ENCODE data around the gene YPEL3.

The YPEL3 gene

GRCh38 chr16:30070490-30070889 is 25.5 kb downstream of the YPEL3 start:
- H3K4me1 ChIP-seq (ENCODE audit: control insufficient read depth, insufficient read depth, low read length, poor library complexity, severe bottlenecking): peaks cover 23% of the 10 kb centered on the region
- no peaks in the 10 kb centered on the region for H3K27me3 ChIP-seq (replicated peaks; ENCODE audit: control insufficient read depth, insufficient read depth, low read length, poor library complexity, severe bottlenecking)
- DNase-seq: no peak
- H3K9me3 ChIP-seq (ENCODE audit: control insufficient read depth, low read length): no peaks in the 10 kb centered on the region
- no peak overlapping the region for H3K4me3 ChIP-seq (ENCODE audit: insufficient read depth, low read depth, low read length, poor library complexity, severe bottlenecking)
- no peak overlapping the region for H3K27ac ChIP-seq (ENCODE audit: insufficient read depth, low read length, poor library complexity, severe bottlenecking)
- H3K36me3 ChIP-seq (ENCODE audit: control insufficient read depth, insufficient read depth, low read length): peaks cover 46% of the 10 kb centered on the region

GRCh38 chr16:30069611-30070462 is 26.2 kb downstream of the YPEL3 start:
- H3K9me3 ChIP-seq (ENCODE audit: control insufficient read depth, low read length): no peaks in the 10 kb centered on the region
- no peak for DNase-seq
- H3K27ac ChIP-seq (ENCODE audit: insufficient read depth, low read length, poor library complexity, severe bottlenecking): no peak overlapping the region
- H3K4me3 ChIP-seq (ENCODE audit: insufficient read depth, low read depth, low read length, poor library complexity, severe bottlenecking): no peak overlapping the region
- H3K4me1 ChIP-seq (ENCODE audit: control insufficient read depth, insufficient read depth, low read length, poor library complexity, severe bottlenecking): peaks cover 23% of the 10 kb centered on the region
- peaks cover 46% of the 10 kb centered on the region for H3K36me3 ChIP-seq (ENCODE audit: control insufficient read depth, insufficient read depth, low read length)
- no peaks in the 10 kb centered on the region for H3K27me3 ChIP-seq (replicated peaks; ENCODE audit: control insufficient read depth, insufficient read depth, low read length, poor library complexity, severe bottlenecking)

DNA sequence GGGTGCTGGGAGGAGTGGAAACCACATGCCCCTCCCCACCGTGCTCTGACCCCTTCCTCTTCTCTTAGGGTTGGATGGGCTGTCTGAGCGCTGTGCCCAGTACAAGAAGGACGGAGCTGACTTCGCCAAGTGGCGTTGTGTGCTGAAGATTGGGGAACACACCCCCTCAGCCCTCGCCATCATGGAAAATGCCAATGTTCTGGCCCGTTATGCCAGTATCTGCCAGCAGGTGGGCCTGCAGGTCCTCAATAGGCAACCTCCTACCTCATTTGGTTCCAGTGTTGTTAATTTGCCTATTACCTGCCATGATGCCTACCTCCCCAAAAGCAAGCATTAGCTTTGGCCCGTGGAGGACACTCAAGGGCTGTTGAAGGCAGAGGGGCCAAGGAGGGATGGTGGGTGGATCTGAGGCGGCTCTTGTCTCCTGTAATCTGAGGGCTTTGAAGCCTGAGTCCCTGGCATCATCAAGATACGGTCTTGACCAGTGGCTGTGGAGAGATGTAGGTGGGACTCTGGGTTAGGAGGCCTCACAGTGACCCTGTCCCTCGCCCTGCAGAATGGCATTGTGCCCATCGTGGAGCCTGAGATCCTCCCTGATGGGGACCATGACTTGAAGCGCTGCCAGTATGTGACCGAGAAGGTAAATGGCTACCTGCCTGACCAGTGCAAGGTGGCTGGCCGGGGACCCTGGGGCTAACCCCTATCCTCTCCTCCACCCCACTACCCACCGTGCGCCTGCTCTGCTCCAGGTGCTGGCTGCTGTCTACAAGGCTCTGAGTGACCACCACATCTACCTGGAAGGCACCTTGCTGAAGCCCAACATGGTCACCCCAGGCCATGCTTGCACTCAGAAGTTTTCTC is 27.0 kb downstream of the YPEL3 start:
- Histone ChIP-seq H3K27ac (ENCODE audit: insufficient read depth, low read length, poor library complexity, severe bottlenecking) (peak overlapping the region; percentile 18), H3K9me3 (ENCODE audit: control insufficient read depth, low read length) (no peaks in the 10 kb centered on the region), H3K4me3 (ENCODE audit: insufficient read depth, low read depth, low read length, poor library complexity, severe bottlenecking) (no peak overlapping the region), H3K27me3 (replicated peaks; ENCODE audit: control insufficient read depth, insufficient read depth, low read length, poor library complexity, severe bottlenecking) (no peaks in the 10 kb centered on the region), H3K4me1 (ENCODE audit: control insufficient read depth, insufficient read depth, low read length, poor library complexity, severe bottlenecking) (peaks cover 26% of the 10 kb centered on the region), H3K36me3 (ENCODE audit: control insufficient read depth, insufficient read depth, low read length) (peaks cover 46% of the 10 kb centered on the region)
- DNase-seq: peak in 2 of 3 donors; percentile 37 to 45

- DNase-seq: no peak
- Histone ChIP-seq H3K27ac (ENCODE audit: insufficient read depth, low read length, poor library complexity, severe bottlenecking) (no peak overlapping the region), H3K9me3 (ENCODE audit: control insufficient read depth, low read length) (no peaks in the 10 kb centered on the region), H3K4me1 (ENCODE audit: control insufficient read depth, insufficient read depth, low read length, poor library complexity, severe bottlenecking) (peaks cover 32% of the 10 kb centered on the region), H3K4me3 (ENCODE audit: insufficient read depth, low read depth, low read length, poor library complexity, severe bottlenecking) (no peak overlapping the region), H3K36me3 (ENCODE audit: control insufficient read depth, insufficient read depth, low read length) (peaks cover 46% of the 10 kb centered on the region), H3K27me3 (replicated peaks; ENCODE audit: control insufficient read depth, insufficient read depth, low read length, poor library complexity, severe bottlenecking) (no peaks in the 10 kb centered on the region)
Observed at GRCh38 chr16:30068333-30068732, 27.7 kb downstream of the YPEL3 start.

DNA sequence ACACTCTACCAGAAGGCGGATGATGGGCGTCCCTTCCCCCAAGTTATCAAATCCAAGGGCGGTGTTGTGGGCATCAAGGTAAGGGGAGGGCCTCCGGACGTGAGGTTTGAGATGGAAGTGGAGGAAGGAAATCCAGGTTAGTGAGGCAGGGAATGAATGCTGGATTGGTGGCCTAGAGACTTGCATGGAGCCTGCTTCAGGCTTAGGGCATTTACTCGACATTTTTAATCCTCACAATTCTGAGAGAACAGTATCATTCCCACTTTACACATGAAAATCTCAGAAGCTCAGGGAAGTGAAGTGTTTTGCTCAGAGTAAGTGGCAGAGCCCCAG is 28.5 kb downstream of the YPEL3 start:
- peak overlapping the region; percentile 29 for H3K27ac ChIP-seq (ENCODE audit: insufficient read depth, low read length, poor library complexity, severe bottlenecking)
- peaks cover 33% of the 10 kb centered on the region for H3K4me1 ChIP-seq (ENCODE audit: control insufficient read depth, insufficient read depth, low read length, poor library complexity, severe bottlenecking)

DNA sequence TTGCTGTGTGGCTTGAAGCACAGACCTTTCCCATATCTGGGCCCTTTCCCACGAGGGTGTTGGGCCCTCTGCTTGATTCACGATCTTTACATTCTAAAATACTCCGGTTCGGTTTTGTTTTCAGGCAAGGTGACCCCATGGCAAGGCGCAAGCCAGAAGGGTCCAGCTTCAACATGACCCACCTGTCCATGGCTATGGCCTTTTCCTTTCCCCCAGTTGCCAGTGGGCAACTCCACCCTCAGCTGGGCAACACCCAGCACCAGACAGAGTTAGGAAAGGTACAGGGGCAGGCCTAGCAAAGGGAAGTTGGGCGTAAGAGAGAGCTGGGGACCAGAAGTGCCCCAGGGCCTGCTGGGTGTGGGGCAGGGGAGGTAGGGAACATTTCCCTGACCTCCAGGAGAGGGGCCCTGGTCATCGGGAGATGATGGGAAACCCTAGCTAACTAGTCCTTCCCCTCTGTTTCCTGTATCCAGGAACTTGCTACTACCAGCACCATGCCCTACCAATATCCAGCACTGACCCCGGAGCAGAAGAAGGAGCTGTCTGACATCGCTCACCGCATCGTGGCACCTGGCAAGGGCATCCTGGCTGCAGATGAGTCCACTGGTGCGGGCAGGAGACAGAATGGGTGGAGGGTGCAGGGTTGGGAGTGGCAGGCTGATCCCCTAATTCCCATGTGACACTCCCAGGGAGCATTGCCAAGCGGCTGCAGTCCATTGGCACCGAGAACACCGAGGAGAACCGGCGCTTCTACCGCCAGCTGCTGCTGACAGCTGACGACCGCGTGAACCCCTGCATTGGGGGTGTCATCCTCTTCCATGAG is 29.0 kb downstream of the YPEL3 start:
- H3K27me3 ChIP-seq (replicated peaks; ENCODE audit: control insufficient read depth, insufficient read depth, low read length, poor library complexity, severe bottlenecking): no peaks in the 10 kb centered on the region
- no peaks in the 10 kb centered on the region for H3K9me3 ChIP-seq (ENCODE audit: control insufficient read depth, low read length)
- H3K4me3 ChIP-seq (ENCODE audit: insufficient read depth, low read depth, low read length, poor library complexity, severe bottlenecking): peak overlapping the region; percentile 98
- peaks cover 46% of the 10 kb centered on the region for H3K36me3 ChIP-seq (ENCODE audit: control insufficient read depth, insufficient read depth, low read length)
- no peak for DNase-seq
- H3K4me1 ChIP-seq (ENCODE audit: control insufficient read depth, insufficient read depth, low read length, poor library complexity, severe bottlenecking): peaks cover 33% of the 10 kb centered on the region
- peak overlapping the region; percentile 83 for H3K27ac ChIP-seq (ENCODE audit: insufficient read depth, low read length, poor library complexity, severe bottlenecking)

More for the DNA sequence above, 28.5 kb downstream of the YPEL3 start:
- Histone ChIP-seq H3K36me3 (ENCODE audit: control insufficient read depth, insufficient read depth, low read length) (peaks cover 46% of the 10 kb centered on the region), H3K27me3 (replicated peaks; ENCODE audit: control insufficient read depth, insufficient read depth, low read length, poor library complexity, severe bottlenecking) (no peaks in the 10 kb centered on the region), H3K4me3 (ENCODE audit: insufficient read depth, low read depth, low read length, poor library complexity, severe bottlenecking) (peak overlapping the region; percentile 98), H3K9me3 (ENCODE audit: control insufficient read depth, low read length) (no peaks in the 10 kb centered on the region)
- DNase-seq: no peak

GRCh38 chr16:30065943-30066760 is 29.9 kb downstream of the YPEL3 start:
- peaks cover 39% of the 10 kb centered on the region for H3K36me3 ChIP-seq (ENCODE audit: control insufficient read depth, insufficient read depth, low read length)
- H3K4me1 ChIP-seq (ENCODE audit: control insufficient read depth, insufficient read depth, low read length, poor library complexity, severe bottlenecking): peaks cover 33% of the 10 kb centered on the region
- H3K27me3 ChIP-seq (replicated peaks; ENCODE audit: control insufficient read depth, insufficient read depth, low read length, poor library complexity, severe bottlenecking): no peaks in the 10 kb centered on the region
- no peaks in the 10 kb centered on the region for H3K9me3 ChIP-seq (ENCODE audit: control insufficient read depth, low read length)
- peak in 1 of 3 donors; percentile 20 for DNase-seq
- H3K27ac ChIP-seq (ENCODE audit: insufficient read depth, low read length, poor library complexity, severe bottlenecking): peak overlapping the region; percentile 83
- peak overlapping the region; percentile 98 for H3K4me3 ChIP-seq (ENCODE audit: insufficient read depth, low read depth, low read length, poor library complexity, severe bottlenecking)

- peaks cover 32% of the 10 kb centered on the region for H3K36me3 ChIP-seq (ENCODE audit: control insufficient read depth, insufficient read depth, low read length)
- no peaks in the 10 kb centered on the region for H3K9me3 ChIP-seq (ENCODE audit: control insufficient read depth, low read length)
- DNase-seq: peak; percentile 89 to 91 (median 90)
- H3K4me1 ChIP-seq (ENCODE audit: control insufficient read depth, insufficient read depth, low read length, poor library complexity, severe bottlenecking): peaks cover 33% of the 10 kb centered on the region
- H3K27ac ChIP-seq (ENCODE audit: insufficient read depth, low read length, poor library complexity, severe bottlenecking): peak within 1 kb of the TSS; percentile 83
- no peaks in the 10 kb centered on the region for H3K27me3 ChIP-seq (replicated peaks; ENCODE audit: control insufficient read depth, insufficient read depth, low read length, poor library complexity, severe bottlenecking)
- H3K4me3 ChIP-seq (ENCODE audit: insufficient read depth, low read depth, low read length, poor library complexity, severe bottlenecking): peak within 1 kb of the TSS; percentile 98
Observed at GRCh38 chr16:30065102-30065942, 30.7 kb downstream of the YPEL3 start, which contains the start of gene ALDOA. TSS of gene ALDOA (plus strand) at chr16:30065760. CDS start at chr16:30066898, 1,138 bp downstream.

Data from effector memory CD4-positive, alpha-beta T cell (primary cell).